Fibroblast of mammary gland (primary cell): ENCODE measurements around the gene SULT1A1.
"Not testable (repeated sequence)": the region's sequence is repeated elsewhere in the genome, so short reads cannot be mapped to it uniquely, and the experiment has no call there.

Source experiments
- DNase-seq: peaks from one replicate; pipeline ENCODE4 v3.0.0-alpha.2; 2010; ENCODE audit warnings: low read depth
- H3K4me3 ChIP-seq: 2 replicates; pipeline ENCODE4 v1.5.1; 2011; ENCODE audit warnings: low read depth, mild to moderate bottlenecking, low read length, moderate library complexity; ENCODE audit not compliant: control insufficient read depth
- TF ChIP-seq, protein P1 (sequence below): conservative IDR thresholded peaks from 2 replicates; pipeline ENCODE4 v1.5.1; 2011; ENCODE audit warnings: low read depth, low read length, inconsistent platforms; ENCODE audit not compliant: control insufficient read depth, insufficient read depth

Gene SULT1A1

DNA sequence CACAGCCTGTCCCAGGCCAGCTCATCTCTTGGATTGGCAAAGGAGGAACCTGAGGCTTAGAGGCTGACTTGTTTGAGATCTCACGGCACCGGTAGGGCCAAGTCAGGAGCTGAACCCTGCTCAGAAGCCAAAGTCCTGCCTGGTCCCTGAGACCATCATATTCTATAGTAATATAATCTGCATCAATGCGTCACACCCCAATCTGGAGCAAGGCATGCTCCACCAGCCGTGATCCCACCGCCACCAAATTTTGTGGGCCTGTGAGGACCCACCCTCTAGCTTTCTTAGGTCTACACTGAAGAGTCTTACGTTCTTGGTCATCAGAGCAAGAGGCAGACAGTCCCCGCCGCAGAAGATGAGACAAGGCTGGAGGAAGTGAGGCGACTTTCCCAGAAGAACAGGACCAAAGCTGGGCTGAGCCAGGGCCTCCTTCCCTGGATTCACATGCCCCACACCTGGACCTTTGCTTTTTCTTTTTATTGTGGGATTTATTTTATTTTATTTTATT, 2.7 kb downstream of the SULT1A1 start:
- no peak overlapping the region for H3K4me3 ChIP-seq
- DNase-seq, result no peak
- TF ChIP-seq, protein P1, sequence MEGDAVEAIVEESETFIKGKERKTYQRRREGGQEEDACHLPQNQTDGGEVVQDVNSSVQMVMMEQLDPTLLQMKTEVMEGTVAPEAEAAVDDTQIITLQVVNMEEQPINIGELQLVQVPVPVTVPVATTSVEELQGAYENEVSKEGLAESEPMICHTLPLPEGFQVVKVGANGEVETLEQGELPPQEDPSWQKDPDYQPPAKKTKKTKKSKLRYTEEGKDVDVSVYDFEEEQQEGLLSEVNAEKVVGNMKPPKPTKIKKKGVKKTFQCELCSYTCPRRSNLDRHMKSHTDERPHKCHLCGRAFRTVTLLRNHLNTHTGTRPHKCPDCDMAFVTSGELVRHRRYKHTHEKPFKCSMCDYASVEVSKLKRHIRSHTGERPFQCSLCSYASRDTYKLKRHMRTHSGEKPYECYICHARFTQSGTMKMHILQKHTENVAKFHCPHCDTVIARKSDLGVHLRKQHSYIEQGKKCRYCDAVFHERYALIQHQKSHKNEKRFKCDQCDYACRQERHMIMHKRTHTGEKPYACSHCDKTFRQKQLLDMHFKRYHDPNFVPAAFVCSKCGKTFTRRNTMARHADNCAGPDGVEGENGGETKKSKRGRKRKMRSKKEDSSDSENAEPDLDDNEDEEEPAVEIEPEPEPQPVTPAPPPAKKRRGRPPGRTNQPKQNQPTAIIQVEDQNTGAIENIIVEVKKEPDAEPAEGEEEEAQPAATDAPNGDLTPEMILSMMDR, result no peak

DNA sequence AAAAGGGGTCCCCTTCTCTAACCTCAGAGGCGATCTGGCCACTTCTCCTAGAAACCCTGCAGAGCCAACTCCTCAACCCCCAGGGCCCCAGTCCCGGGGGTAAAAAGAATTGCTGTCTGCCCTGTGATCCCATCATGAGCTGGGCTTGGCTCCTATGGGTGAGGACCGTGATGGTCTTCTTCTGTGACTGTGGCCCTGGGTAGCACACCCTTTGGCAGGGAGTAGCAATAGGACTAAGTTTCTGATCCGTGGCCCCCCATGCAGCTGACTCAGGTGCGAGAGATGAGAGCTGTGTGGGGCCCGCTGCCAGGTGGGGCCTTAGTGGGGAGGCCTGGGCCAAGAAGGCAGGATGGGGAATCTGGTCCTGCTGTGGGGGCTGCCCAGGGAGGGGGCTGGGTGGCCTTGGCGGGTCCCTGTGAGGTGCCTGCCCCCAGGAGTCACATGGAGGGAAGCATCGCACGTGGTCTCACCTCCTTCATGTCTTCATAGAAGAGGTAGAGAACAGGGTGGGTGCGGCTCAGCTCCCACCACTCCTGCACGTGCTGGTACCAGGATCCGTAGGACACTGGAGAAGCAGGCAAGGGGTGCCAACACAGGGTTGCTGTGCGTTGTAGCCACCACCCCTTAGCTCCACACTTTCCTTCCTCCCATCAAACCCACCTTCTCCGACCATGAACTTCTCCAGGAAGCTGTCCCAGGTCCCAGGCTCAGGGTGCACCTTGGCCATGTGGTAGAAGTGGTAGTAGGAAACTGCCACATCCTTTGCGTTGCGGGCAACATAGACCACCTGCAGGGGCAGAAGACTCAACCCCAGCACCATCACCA, 3.3 kb downstream of the SULT1A1 start:
- TF ChIP-seq, protein P1, result no peak
- H3K4me3 ChIP-seq, result no peak overlapping the region
- no peak for DNase-seq

DNA sequence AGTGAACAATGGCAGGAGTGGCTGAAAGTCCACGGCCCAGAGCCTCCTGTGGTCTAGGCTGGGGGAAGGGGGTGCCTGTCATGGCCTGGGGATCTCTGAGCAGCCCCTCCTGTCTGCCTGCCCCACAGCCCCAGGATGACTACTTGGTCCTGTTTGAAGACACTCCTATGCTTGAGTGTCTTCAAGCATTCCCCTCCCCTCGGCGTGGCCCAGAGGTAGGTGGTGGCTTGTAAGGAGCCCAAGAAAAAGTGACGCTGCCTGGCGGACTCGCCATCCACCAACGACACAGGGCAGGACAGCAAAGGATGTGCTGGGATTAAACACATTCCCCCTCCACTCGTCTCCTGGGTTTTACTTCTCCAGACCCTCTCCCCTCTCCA, 5.7 kb downstream of the SULT1A1 start:
- TF ChIP-seq, protein P1, result no peak
- no peak overlapping the region for H3K4me3 ChIP-seq
- no peak for DNase-seq

GRCh38 chr16:28603381-28604185, 6.3 kb downstream of the SULT1A1 start:
- no peak for DNase-seq
- TF ChIP-seq, protein P1, result no peak
- H3K4me3 ChIP-seq, result no peak overlapping the region

- no peak for DNase-seq
- no peak overlapping the region for H3K4me3 ChIP-seq
Observed at GRCh38 chr16:28602529-28602928, 7.3 kb downstream of the SULT1A1 start.

GRCh38 chr16:28602062-28602461, 7.8 kb downstream of the SULT1A1 start:
- DNase-seq, H3K4me3 ChIP-seq: not testable (repeated sequence)

More at GRCh38 chr16:28602529-28602928, 7.3 kb downstream of the SULT1A1 start:
- TF ChIP-seq, protein P1, result no peak

DNA sequence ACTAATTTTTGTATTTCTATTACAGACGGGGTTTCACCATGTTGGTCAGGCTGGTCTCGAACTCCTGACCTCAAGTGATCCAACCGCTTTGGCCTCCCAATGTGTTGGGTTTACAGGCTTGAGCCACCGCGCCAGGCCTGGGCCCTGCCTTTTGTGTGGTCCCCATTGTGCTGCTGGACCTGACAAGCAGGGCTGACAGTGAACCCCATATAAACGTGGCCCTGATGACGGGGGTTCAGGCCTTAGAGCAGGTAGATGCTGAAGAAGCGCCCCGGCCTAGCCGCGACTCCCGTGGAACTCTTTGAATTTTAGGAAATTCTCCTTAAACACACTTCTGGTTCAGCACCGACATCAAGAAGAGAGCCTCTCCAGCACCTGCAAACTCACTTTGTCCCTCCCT, 8.3 kb downstream of the SULT1A1 start:
- not testable (repeated sequence) for H3K4me3 ChIP-seq, DNase-seq

GRCh38 chr16:28600965-28601364, 8.9 kb downstream of the SULT1A1 start:
- H3K4me3 ChIP-seq, DNase-seq: not testable (repeated sequence)

GRCh38 chr16:28599377-28600285, 10.2 kb downstream of the SULT1A1 start:
- DNase-seq, H3K4me3 ChIP-seq: not testable (repeated sequence)
